ENCODE data around the gene PLA2G7. TPM values are rescaled to one million over a fixed set of nuclear protein-coding genes. Genes with fewer than 3 reads are reported as not detected.

Gene PLA2G7
- total RNA-seq, 1 donor from 2014 or later = 1.8 TPM

DNA sequence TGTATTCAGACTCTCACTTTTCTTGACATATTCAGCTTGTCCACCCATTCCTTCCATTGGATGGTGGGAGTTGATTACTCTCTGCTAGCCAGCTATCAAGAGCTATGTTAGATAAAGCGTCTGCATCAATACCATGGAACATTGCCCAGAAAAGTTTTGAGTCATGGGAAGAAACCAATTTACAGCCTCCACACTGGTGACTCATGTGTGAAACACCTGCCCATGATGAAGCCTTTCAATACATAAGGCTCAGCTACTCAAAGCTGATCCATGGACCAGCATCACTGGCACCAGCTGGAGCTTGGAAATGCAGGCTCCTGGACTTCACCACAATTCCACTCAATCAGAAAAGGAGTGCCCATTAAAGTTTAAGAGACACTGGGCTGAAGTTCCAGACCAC lies 16.1 kb downstream of the PLA2G7 start:
- no peaks in the 10 kb centered on the region for H3K36me3 Mint-ChIP-seq
- no peak overlapping the region for H3K4me2 ChIP-seq
- H3K4me1 Mint-ChIP-seq = no peaks in the 10 kb centered on the region
- H3K27ac Mint-ChIP-seq = no peak overlapping the region
- no peaks in the 10 kb centered on the region for H4K20me1 ChIP-seq (ENCODE audit: low read depth)
- no peak overlapping the region for H3K27ac ChIP-seq
- H3K4me3 Mint-ChIP-seq = no peak overlapping the region
- no peaks in the 10 kb centered on the region for H3K9me3 ChIP-seq (ENCODE audit: low read depth)
- H3K4me3 ChIP-seq = no peak overlapping the region
- no peak overlapping the region for H2AFZ ChIP-seq (replicated peaks)
- H3K27me3 ChIP-seq = no peaks in the 10 kb centered on the region
- H3K4me1 ChIP-seq = no peaks in the 10 kb centered on the region
- no peaks in the 10 kb centered on the region for H3F3A ChIP-seq (ENCODE audit: low read depth)
- H3K9ac ChIP-seq = no peak overlapping the region
- DNase-seq (ENCODE audit: low spot score) = no peak
- H3K36me3 ChIP-seq = no peaks in the 10 kb centered on the region
- no peaks in the 10 kb centered on the region for H3K79me2 ChIP-seq (ENCODE audit: low read depth)
- no peaks in the 10 kb centered on the region for H3K9me3 Mint-ChIP-seq
- TF ChIP-seq EZH2phosphoT487 (IDR thresholded peaks at IDR 0.05) (no peak), EZH2 (IDR thresholded peaks at IDR 0.05) (no peak), CTCF (IDR thresholded peaks at IDR 0.05) (no peak)
- H3K27me3 Mint-ChIP-seq (ENCODE audit: insufficient read depth, low read depth) = peaks cover 2% of the 10 kb centered on the region

- no peak overlapping the region for H3K27ac Mint-ChIP-seq
- no peaks in the 10 kb centered on the region for H3K4me1 Mint-ChIP-seq
- H3K27me3 ChIP-seq = no peaks in the 10 kb centered on the region
These were observed 20.0 kb downstream of the PLA2G7 start for GRCh38 chr6:46715141-46715540.

DNA sequence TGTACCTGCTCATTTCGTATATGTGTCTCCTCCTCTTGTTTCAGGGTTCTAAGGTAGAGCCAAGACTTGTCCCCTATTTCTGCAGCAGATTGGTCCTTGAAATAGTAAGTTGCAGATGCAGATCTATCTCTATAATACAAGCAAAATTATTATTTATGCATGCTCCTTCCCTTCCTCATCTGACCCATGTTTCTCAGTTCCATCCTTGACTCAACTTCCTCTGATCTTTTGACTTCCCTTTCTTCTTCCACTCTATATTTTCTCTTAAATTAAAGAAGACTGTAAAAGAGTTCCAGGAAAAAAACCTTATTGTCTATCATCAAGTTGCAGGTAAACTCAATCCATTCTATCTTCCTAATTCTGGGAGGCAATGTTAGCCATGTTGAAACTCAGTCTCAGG lies 23.7 kb downstream of the PLA2G7 start:
- Histone ChIP-seq H3F3A (ENCODE audit: low read depth) (no peaks in the 10 kb centered on the region), H3K9me3 (ENCODE audit: low read depth) (no peaks in the 10 kb centered on the region), H3K27ac (no peak overlapping the region), H3K36me3 (no peaks in the 10 kb centered on the region), H4K20me1 (ENCODE audit: low read depth) (no peaks in the 10 kb centered on the region), H3K4me3 (no peak overlapping the region), H3K27me3 (no peaks in the 10 kb centered on the region), H3K4me1 (no peaks in the 10 kb centered on the region), H3K79me2 (ENCODE audit: low read depth) (no peaks in the 10 kb centered on the region), H3K9ac (no peak overlapping the region), H2AFZ (replicated peaks) (no peak overlapping the region), H3K4me2 (no peak overlapping the region)
- Mint-ChIP-seq H3K36me3 (no peaks in the 10 kb centered on the region), H3K4me3 (no peak overlapping the region), H3K27me3 (ENCODE audit: insufficient read depth, low read depth) (no peaks in the 10 kb centered on the region), H3K9me3 (no peaks in the 10 kb centered on the region), H3K27ac (no peak overlapping the region), H3K4me1 (no peaks in the 10 kb centered on the region)
- TF ChIP-seq CTCF (IDR thresholded peaks at IDR 0.05) = no peak
- TF ChIP-seq EZH2phosphoT487 (IDR thresholded peaks at IDR 0.05) = no peak
- no peak for TF ChIP-seq EZH2 (IDR thresholded peaks at IDR 0.05)
- no peak for DNase-seq (ENCODE audit: low spot score)

More at GRCh38 chr6:46715141-46715540, 20.0 kb downstream of the PLA2G7 start:
- Histone ChIP-seq H2AFZ (replicated peaks) (no peak overlapping the region), H3K4me2 (no peak overlapping the region), H3K27ac (no peak overlapping the region), H3K9ac (no peak overlapping the region), H3K36me3 (no peaks in the 10 kb centered on the region), H3K9me3 (ENCODE audit: low read depth) (no peaks in the 10 kb centered on the region), H3K4me3 (no peak overlapping the region), H3K4me1 (no peaks in the 10 kb centered on the region), H4K20me1 (ENCODE audit: low read depth) (no peaks in the 10 kb centered on the region), H3F3A (ENCODE audit: low read depth) (no peaks in the 10 kb centered on the region), H3K79me2 (ENCODE audit: low read depth) (no peaks in the 10 kb centered on the region)
- Mint-ChIP-seq H3K36me3 (no peaks in the 10 kb centered on the region), H3K4me3 (no peak overlapping the region), H3K27me3 (ENCODE audit: insufficient read depth, low read depth) (peaks cover 2% of the 10 kb centered on the region), H3K9me3 (no peaks in the 10 kb centered on the region)
- TF ChIP-seq EZH2phosphoT487 (IDR thresholded peaks at IDR 0.05) (no peak), CTCF (IDR thresholded peaks at IDR 0.05) (no peak), EZH2 (IDR thresholded peaks at IDR 0.05) (no peak)
- no peak for DNase-seq (ENCODE audit: low spot score)

Measured in neural progenitor cell (in vitro differentiated cells).